ENCODE measurements around the gene PCDHA8. TPM values are rescaled to one million over a fixed set of nuclear protein-coding genes. Genes with fewer than 3 reads are reported as not detected.
"Not testable (repeated sequence)": the region's sequence is repeated elsewhere in the genome, so short reads cannot be mapped to it uniquely, and the experiment has no call there.

PCDHA8 gene
- polyA plus RNA-seq, 10 donors, result 0.07 to 0.11 (median 0.09) TPM; not detected in 4

GRCh38 chr5:140828362-140828737 is 12.6 kb upstream of the PCDHA8 start:
- DNase-seq, result no peak

- DNase-seq, result not testable (repeated sequence)
Observed at GRCh38 chr5:140829511-140830501, 11.2 kb upstream of the PCDHA8 start.

- DNase-seq, result peak in 1 of 3 donors; percentile 5
Observed at GRCh38 chr5:140833993-140834392, 7.0 kb upstream of the PCDHA8 start, which contains the start of gene PCDHA7. TSS of gene PCDHA7 (plus strand) at chr5:140834269. CDS start at chr5:140834384, 115 bp downstream.

- DNase-seq, result not testable (repeated sequence)
Observed at GRCh38 chr5:140834439-140835008, 6.5 kb upstream of the PCDHA8 start.

GRCh38 chr5:140835622-140836510 is 5.1 kb upstream of the PCDHA8 start:
- DNase-seq, result no peak

- no peak for DNase-seq
Observed at GRCh38 chr5:140842798-140843733, 2.1 kb downstream of the PCDHA8 start.

GRCh38 chr5:140848139-140849102 is 7.4 kb downstream of the PCDHA8 start, which contains the start of gene PCDHA9:
TSS of gene PCDHA9 (plus strand) at chr5:140848382. CDS start at chr5:140848496, 114 bp downstream.
- not testable (repeated sequence) for DNase-seq

GRCh38 chr5:140849831-140850634 is 9.0 kb downstream of the PCDHA8 start:
- DNase-seq, result not testable (repeated sequence)

GRCh38 chr5:140855772-140856674 is 15.0 kb downstream of the PCDHA8 start, which contains the start of gene PCDHA10:
TSS of gene PCDHA10 (plus strand) at chr5:140855897. CDS start at chr5:140856049, 152 bp downstream.
- DNase-seq, result no peak

- DNase-seq, result no peak
Observed at GRCh38 chr5:140857177-140857986, 16.4 kb downstream of the PCDHA8 start.

- no peak for DNase-seq
Observed at GRCh38 chr5:140857987-140858240, 16.9 kb downstream of the PCDHA8 start.

GRCh38 chr5:140862441-140863295 is 21.7 kb downstream of the PCDHA8 start:
- DNase-seq, result no peak

GRCh38 chr5:140868721-140869554 is 28.0 kb downstream of the PCDHA8 start, which contains the start of gene PCDHA11:
TSS of gene PCDHA11 (plus strand) at chr5:140868957. CDS start at chr5:140869104, 147 bp downstream.
- no peak for DNase-seq

GRCh38 chr5:140869555-140869886 is 28.5 kb downstream of the PCDHA8 start:
- DNase-seq, result no peak
